ENCODE data around the gene PPP2CA.

The PPP2CA gene

DNA sequence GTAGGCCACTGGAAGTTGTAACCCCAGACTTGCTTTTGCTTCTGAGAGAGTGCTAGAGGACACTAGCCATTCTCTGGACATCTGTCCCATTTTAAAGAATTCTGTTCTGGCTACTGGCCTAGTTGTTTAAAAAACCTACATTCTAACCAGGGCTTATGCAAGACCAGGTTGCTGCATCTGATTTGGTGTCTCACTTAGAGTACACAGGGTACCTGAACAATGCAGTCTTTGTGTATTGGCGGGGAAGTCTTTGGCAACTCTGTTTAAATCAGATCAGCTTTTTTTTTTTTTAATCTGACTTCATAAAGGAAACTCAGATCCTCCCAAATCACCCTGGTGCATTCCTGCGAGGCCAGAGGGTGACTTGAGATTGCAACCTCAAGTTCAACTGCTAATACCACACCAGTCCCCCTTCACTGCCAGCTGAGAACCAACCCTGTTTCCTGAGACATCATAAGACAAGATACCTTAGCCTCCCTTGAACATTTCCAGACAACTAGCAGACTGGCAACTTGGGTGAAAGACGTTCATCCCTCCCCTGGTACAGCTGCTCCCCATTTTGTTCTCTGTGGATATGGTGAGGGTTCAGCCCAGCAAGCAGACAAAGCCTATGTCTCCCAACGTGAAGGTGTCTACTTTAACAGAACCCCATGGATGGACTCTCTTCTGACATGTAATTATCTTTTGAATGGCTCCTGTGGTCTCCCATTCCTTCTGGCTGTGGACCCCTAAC lies 76.1 kb downstream of the PPP2CA start:
- DNase-seq (ENCODE audit: low read depth): no peak
- no peak for TF ChIP-seq CTCF (IDR thresholded peaks at IDR 0.05; ENCODE audit: low read depth, low read length, missing control alignments)
- no peak overlapping the region for H3K4me3 ChIP-seq (ENCODE audit: low read depth, low read length)
- in situ Hi-C loops (cut with HindIII; ENCODE audit: low sequenced_read_pairs): loop anchor here (5.0 kb wide), 2 partner anchors 77 to 102 kb away; no protein-coding TSS in a partner anchor

DNA sequence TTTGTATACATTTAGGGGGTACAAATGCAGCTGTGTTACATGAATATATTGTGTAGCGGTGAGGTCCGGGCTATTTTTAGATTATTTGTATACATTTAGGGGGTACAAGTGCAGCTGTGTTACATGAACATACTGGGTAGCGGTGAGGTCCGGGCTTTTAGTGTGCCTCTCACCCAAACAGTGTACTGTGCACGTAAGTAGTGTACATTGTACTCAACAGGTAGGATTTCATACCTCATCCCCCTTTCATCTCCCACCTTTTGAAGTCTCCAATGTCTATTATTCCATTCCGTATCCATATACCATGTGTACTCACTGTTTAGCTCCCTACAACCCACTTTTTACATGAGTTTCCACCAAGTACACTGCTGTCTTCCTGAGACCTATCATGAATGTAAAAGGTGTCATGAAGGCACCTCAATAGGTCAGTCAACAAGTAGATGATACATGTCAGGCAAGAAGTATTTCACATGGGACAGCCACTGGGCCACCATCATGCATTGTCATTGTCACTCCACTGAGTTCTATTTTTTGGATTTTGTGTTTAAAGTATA lies 76.8 kb downstream of the PPP2CA start:
- in situ Hi-C loops (cut with HindIII; ENCODE audit: low sequenced_read_pairs): loop anchor here (5.0 kb wide), 2 partner anchors 77 to 102 kb away; no protein-coding TSS in a partner anchor
- DNase-seq (ENCODE audit: low read depth): no peak
- H3K4me3 ChIP-seq (ENCODE audit: low read depth, low read length): no peak overlapping the region
- TF ChIP-seq CTCF (IDR thresholded peaks at IDR 0.05; ENCODE audit: low read depth, low read length, missing control alignments): no peak

GRCh38 chr5:134148316-134148715 lies 77.6 kb downstream of the PPP2CA start:
- no peak for TF ChIP-seq CTCF (IDR thresholded peaks at IDR 0.05; ENCODE audit: low read depth, low read length, missing control alignments)
- DNase-seq (ENCODE audit: low read depth): no peak
- no peak overlapping the region for H3K4me3 ChIP-seq (ENCODE audit: low read depth, low read length)
- in situ Hi-C loops (cut with HindIII; ENCODE audit: low sequenced_read_pairs): loop anchor here (5.0 kb wide), 2 partner anchors 76 to 101 kb away; no protein-coding TSS in a partner anchor

- DNase-seq (ENCODE audit: low read depth): no peak
- in situ Hi-C loops (cut with HindIII; ENCODE audit: low sequenced_read_pairs): loop anchor here (5.0 kb wide), 2 partner anchors 75 to 100 kb away; no protein-coding TSS in a partner anchor
- TF ChIP-seq CTCF (IDR thresholded peaks at IDR 0.05; ENCODE audit: low read depth, low read length, missing control alignments): no peak
- H3K4me3 ChIP-seq (ENCODE audit: low read depth, low read length): no peak overlapping the region
These were observed 79.0 kb downstream of the PPP2CA start for GRCh38 chr5:134146651-134147518.

- peak; percentile 94 for TF ChIP-seq CTCF (IDR thresholded peaks at IDR 0.05; ENCODE audit: low read depth, low read length, missing control alignments)
- in situ Hi-C loops (cut with HindIII; ENCODE audit: low sequenced_read_pairs): loop anchor here (5.0 kb wide), 2 partner anchors 74 to 99 kb away; no protein-coding TSS in a partner anchor
- no peak overlapping the region for H3K4me3 ChIP-seq (ENCODE audit: low read depth, low read length)
- DNase-seq (ENCODE audit: low read depth): peak; percentile 35
These were observed 79.9 kb downstream of the PPP2CA start for GRCh38 chr5:134145779-134146581.
